CD4-positive, alpha-beta T cell treated with Interleukin-4 for 4 hours (primary cell): ENCODE measurements around the gene KATNB1.
"Not testable (repeated sequence)": the region's sequence is repeated elsewhere in the genome, so short reads cannot be mapped to it uniquely, and the experiment has no call there.

Source experiments
- DNase-seq: peaks from one replicate; pipeline ENCODE4 v3.0.0-alpha.2; 2020

KATNB1 gene

GRCh38 chr16:57775661-57776469 lies 40.3 kb downstream of the KATNB1 start:
- no peak for DNase-seq

GRCh38 chr16:57778658-57779057 lies 43.1 kb downstream of the KATNB1 start:
- DNase-seq = no peak

- DNase-seq = not testable (repeated sequence)
Observed at GRCh38 chr16:57779836-57780235, 44.3 kb downstream of the KATNB1 start.

GRCh38 chr16:57781349-57781740 lies 45.8 kb downstream of the KATNB1 start:
- DNase-seq = no peak

- DNase-seq = no peak
Observed at GRCh38 chr16:57781741-57782606, 46.4 kb downstream of the KATNB1 start.

GRCh38 chr16:57782607-57783055 lies 47.1 kb downstream of the KATNB1 start:
- DNase-seq = not testable (repeated sequence)

- no peak for DNase-seq
Observed at GRCh38 chr16:57783116-57783515, 47.5 kb downstream of the KATNB1 start.

- no peak for DNase-seq
Observed at GRCh38 chr16:57783883-57784282, 48.3 kb downstream of the KATNB1 start.

GRCh38 chr16:57784334-57784733 lies 48.8 kb downstream of the KATNB1 start:
- DNase-seq = no peak

GRCh38 chr16:57785385-57785784 lies 49.8 kb downstream of the KATNB1 start:
- DNase-seq = no peak

GRCh38 chr16:57785924-57786323 lies 50.4 kb downstream of the KATNB1 start:
- DNase-seq = no peak

- no peak for DNase-seq
Observed at GRCh38 chr16:57786632-57787518, 51.3 kb downstream of the KATNB1 start.

- no peak for DNase-seq
Observed at GRCh38 chr16:57787519-57787905, 51.9 kb downstream of the KATNB1 start.

GRCh38 chr16:57788252-57788841 lies 52.8 kb downstream of the KATNB1 start:
- no peak for DNase-seq

GRCh38 chr16:57788951-57789350 lies 53.4 kb downstream of the KATNB1 start:
- DNase-seq = no peak

GRCh38 chr16:57791195-57791892 lies 55.8 kb downstream of the KATNB1 start:
- DNase-seq = no peak

GRCh38 chr16:57791893-57792461 lies 56.4 kb downstream of the KATNB1 start:
- DNase-seq = no peak

GRCh38 chr16:57794849-57795430 lies 59.4 kb downstream of the KATNB1 start:
- DNase-seq = no peak

GRCh38 chr16:57795431-57795878 lies 59.9 kb downstream of the KATNB1 start:
- DNase-seq = peak; percentile 25

- not testable (repeated sequence) for DNase-seq
Observed at GRCh38 chr16:57796014-57796413, 60.4 kb downstream of the KATNB1 start.

- no peak for DNase-seq
Observed at GRCh38 chr16:57797216-57797525, 61.6 kb downstream of the KATNB1 start.
